IMR-90 (cell line): ENCODE data around the gene PKM. TPM values are rescaled to one million over a fixed set of nuclear protein-coding genes. Genes with fewer than 3 reads are reported as not detected.

Experiments used
- ATAC-seq: fragments of 200-7000 bp; cut with Tn5 transposase; 2 replicates; pipeline ENCODE4 v1.9.1; 2020; ENCODE audit warnings: low read depth, mild to moderate bottlenecking, moderate library complexity
- BruUV-seq: library from RNA; stranded (reverse); fragments of 400-500 nt; replicated peaks from 2 replicates; lab custom pipeline; 2021; lab: Mats Ljungman, UMichigan
- CTCF ChIA-PET: fragments of 300-600 bp; formaldehyde crosslinking; extraction: SDS; loops from one replicate; lab custom pipeline; 2021; ENCODE audit warnings: antibody characterized with exemption; lab: Yijun Ruan, JAX
- POLR2A ChIA-PET: fragments of 300-600 bp; sonication (Branson Sonifier 250); formaldehyde crosslinking; loops from one replicate; lab custom pipeline; 2022; ENCODE audit warnings: antibody characterized with exemption; ENCODE audit not compliant: unreplicated experiment; lab: Charles Lee
- DNase-seq: peaks from one replicate; pipeline ENCODE4 v3.0.0; 2013
- H2AFZ ChIP-seq: replicated peaks from 2 replicates; pipeline ENCODE3; 2013; ENCODE audit warnings: low read length, mild to moderate bottlenecking; ENCODE audit not compliant: poor library complexity
- H2AK5ac ChIP-seq: 2 replicates; pipeline ENCODE4 v1.6.1; 2013; ENCODE audit warnings: low read depth, low read length, inconsistent platforms
- H2AK9ac ChIP-seq: replicated peaks from 2 replicates; pipeline ENCODE3; 2013; ENCODE audit warnings: mild to moderate bottlenecking, low read depth, low read length, moderate library complexity; ENCODE audit not compliant: poor library complexity
- H2BK120ac ChIP-seq: 2 replicates; pipeline ENCODE4 v1.6.1; 2013; ENCODE audit warnings: low read depth, low read length, inconsistent platforms
- H2BK15ac ChIP-seq: 3 replicates; pipeline ENCODE4 v1.6.1; 2013; ENCODE audit warnings: low read depth, low read length, inconsistent platforms
- H2BK20ac ChIP-seq: 2 replicates; pipeline ENCODE4 v1.6.1; 2013; ENCODE audit warnings: low read depth, mild to moderate bottlenecking, inconsistent platforms, low read length, moderate library complexity
- H2BK5ac ChIP-seq: 2 replicates; pipeline ENCODE4 v1.6.1; 2013; ENCODE audit warnings: mild to moderate bottlenecking, low read depth, low read length, inconsistent platforms; ENCODE audit not compliant: poor library complexity, severe bottlenecking
- H3K14ac ChIP-seq: replicated peaks from 2 replicates; pipeline ENCODE4 v1.6.1; 2013; ENCODE audit warnings: low read depth, low read length, inconsistent platforms
- H3K18ac ChIP-seq: 2 replicates; pipeline ENCODE4 v1.6.1; 2013; ENCODE audit warnings: low read depth, low read length, control low read depth
- H3K23ac ChIP-seq: 2 replicates; pipeline ENCODE4 v1.6.1; 2013; ENCODE audit warnings: low read depth, low read length, inconsistent platforms
- H3K27ac ChIP-seq: 2 replicates; pipeline ENCODE4 v1.5.1; 2013; ENCODE audit warnings: mild to moderate bottlenecking, control low read depth, low read length; ENCODE audit not compliant: insufficient read depth
- H3K27me3 ChIP-seq: 2 replicates; pipeline ENCODE4 v1.6.1; 2013; ENCODE audit warnings: low read length; ENCODE audit not compliant: control insufficient read depth, insufficient read depth
- H3K36me3 ChIP-seq: 2 replicates; pipeline ENCODE4 v1.6.1; 2013; ENCODE audit warnings: low read length, mixed read lengths; ENCODE audit not compliant: control insufficient read depth, insufficient read depth
- H3K4ac ChIP-seq: 2 replicates; pipeline ENCODE4 v1.6.1; 2013; ENCODE audit warnings: low read depth, low read length, inconsistent platforms
- H3K4me1 ChIP-seq: 2 replicates; pipeline ENCODE4 v1.6.1; 2013; ENCODE audit warnings: low read length, mixed read lengths; ENCODE audit not compliant: control insufficient read depth, insufficient read depth
- H3K4me2 ChIP-seq: 2 replicates; pipeline ENCODE4 v1.6.1; 2013; ENCODE audit warnings: low read depth, mild to moderate bottlenecking, control low read depth, low read length, moderate library complexity
- H3K4me3 ChIP-seq: 2 replicates; pipeline ENCODE4 v1.5.1; 2013; ENCODE audit warnings: low read depth, mild to moderate bottlenecking, control low read depth, low read length, moderate library complexity; ENCODE audit not compliant: insufficient read depth
- H3K56ac ChIP-seq: 2 replicates; pipeline ENCODE4 v1.6.1; 2013; ENCODE audit warnings: low read length, inconsistent platforms; ENCODE audit not compliant: insufficient read depth; ENCODE audit errors: extremely low read depth
- H3K79me1 ChIP-seq, 2 experiments: 2 replicates each; pipeline ENCODE4 v1.6.1; 2013; ENCODE audit warnings: low read length in 2 of 2, inconsistent platforms in 1 of 2, low read depth in 1 of 2
- H3K9ac ChIP-seq: 2 replicates; pipeline ENCODE4 v1.6.1; 2013; ENCODE audit warnings: low read depth, low read length, control low read depth
- H3K9me1 ChIP-seq: 2 replicates; pipeline ENCODE4 v1.6.1; 2013; ENCODE audit warnings: low read length, inconsistent platforms; ENCODE audit not compliant: insufficient read depth
- H3K9me3 ChIP-seq: 2 replicates; pipeline ENCODE4 v1.6.1; 2013; ENCODE audit warnings: low read length; ENCODE audit not compliant: control insufficient read depth, insufficient read depth
- H4K20me1 ChIP-seq: 2 replicates; pipeline ENCODE4 v1.6.1; 2013; ENCODE audit warnings: low read length, inconsistent platforms; ENCODE audit not compliant: insufficient read depth
- H4K5ac ChIP-seq: 2 replicates; pipeline ENCODE4 v1.6.1; 2013; ENCODE audit warnings: mild to moderate bottlenecking, low read depth, low read length, control low read depth
- H4K8ac ChIP-seq, 2 experiments: 2 replicates each; pipeline ENCODE4 v1.6.1; 2013; ENCODE audit warnings: low read depth in 2 of 2, low read length in 2 of 2, control low read depth in 1 of 2, inconsistent platforms in 1 of 2
- H4K91ac ChIP-seq: 2 replicates; pipeline ENCODE4 v1.6.1; 2013; ENCODE audit warnings: low read depth, low read length, inconsistent platforms; ENCODE audit not compliant: insufficient read depth
- BHLHE40 ChIP-seq: fragments of 150-350 bp; IDR thresholded peaks from 2 replicates; pipeline ENCODE4 v1.6.1; 2016; ENCODE audit warnings: mild to moderate bottlenecking, low read depth, low read length
- CEBPB ChIP-seq: IDR thresholded peaks from 2 replicates; pipeline ENCODE4 v1.6.1; 2012; ENCODE audit warnings: low read depth, low read length, improper control_type of control experiment
- MAFK ChIP-seq: IDR thresholded peaks from 2 replicates; pipeline ENCODE4 v1.6.1; 2012; ENCODE audit warnings: low read depth, low read length, improper control_type of control experiment
- MAZ ChIP-seq: IDR thresholded peaks from 2 replicates; pipeline ENCODE4 v1.6.1; 2012; ENCODE audit warnings: low read depth, mild to moderate bottlenecking, low read length, improper control_type of control experiment, moderate library complexity, borderline replicate concordance
- MXI1 ChIP-seq: IDR thresholded peaks from 2 replicates; pipeline ENCODE4 v1.6.1; 2012; ENCODE audit warnings: low read depth, mild to moderate bottlenecking, low read length, moderate library complexity, borderline replicate concordance
- NFE2L2 ChIP-seq: fragments of 150-350 bp; IDR thresholded peaks from 2 replicates; pipeline ENCODE4 v1.6.1; 2016; ENCODE audit warnings: low read depth, mild to moderate bottlenecking, low read length
- POLR2A ChIP-seq: IDR thresholded peaks from 2 replicates; pipeline ENCODE4 v1.6.1; 2012; ENCODE audit warnings: mild to moderate bottlenecking, low read depth, low read length
- RCOR1 ChIP-seq: IDR thresholded peaks from 2 replicates; pipeline ENCODE4 v1.6.1; 2012; ENCODE audit warnings: mild to moderate bottlenecking, low read length, improper control_type of control experiment; ENCODE audit not compliant: insufficient replicate concordance
- RFX5 ChIP-seq: IDR thresholded peaks from 2 replicates; pipeline ENCODE4 v1.8.0; 2012; ENCODE audit warnings: low read depth, mild to moderate bottlenecking, low read length, moderate library complexity
- USF2 ChIP-seq: fragments of 150-350 bp; IDR thresholded peaks from 2 replicates; pipeline ENCODE4 v1.6.1; 2017; ENCODE audit warnings: mild to moderate bottlenecking, antibody characterized with exemption, low read length, low read depth
- WGBS, 2 experiments: methylation state at CpG; one replicate each; pipeline versions ENCODE4 v1.1.5 to v1.1.7; 2013; ENCODE audit warnings: missing lambda C conversion rate in 2 of 2; ENCODE audit not compliant: insufficient read length in 1 of 2; ENCODE audit errors: extremely low coverage in 2 of 2; 5-methylcytosine and 5-hydroxymethylcytosine counted together
- dilution Hi-C: fragments of 300-500 bp; cut with HindIII; formaldehyde crosslinking; loops from one replicate; pipeline ENCODE4 v1.14.3; 2018; ENCODE audit warnings: low sequenced_read_pairs; ENCODE audit not compliant: unreplicated experiment
- in situ Hi-C: fragments of 300-500 bp; cut with MboI; formaldehyde crosslinking; loops from 3 replicates; pipeline ENCODE4 v1.14.3; 2019; ENCODE audit warnings: low sequenced_read_pairs, inconsistent platforms, mixed read lengths
- intact Hi-C: fragments of 100-400 bp; cut with micrococcal nuclease; formaldehyde crosslinking; loops from 2 replicates; pipeline ENCODE4 v1.10.0; 2022
- polyA plus RNA-seq, 3 experiments: library from polyadenylated mRNA; depleted of rRNA; stranded (reverse); fragments of >200 nt; gene quantifications; 2 replicates each; pipeline ENCODE4 v1.2.3, GENCODE V29; 2012; ENCODE audit warnings: low replicate concordance in 1 of 3
- total RNA-seq: library from RNA; depleted of rRNA; stranded (reverse); fragments of >200 nt; gene quantifications from 2 replicates; pipeline ENCODE4 v1.2.3, GENCODE V29; 2012

The PKM gene
- total and polyA plus RNA-seq, 2 of the 4 experiments (the other 2 are of a cell fraction): 2,219 to 3,859 TPM

GRCh38 chr15:72203507-72203837 is 27.5 kb downstream of the PKM start:
- H3K9me1 ChIP-seq: peaks cover 9% of the 10 kb centered on the region; the same call in 1 of the 2 replicates
- DNase-seq (peak; percentile 90), ATAC-seq (peak; percentile 77)
- H3K36me3 ChIP-seq: peaks cover 93% of the 10 kb centered on the region
- peaks cover 45 to 84% of the 10 kb centered on the region in 2 experiments for H3K79me1 ChIP-seq
- no TSS peak for BruUV-seq
- H3K23ac ChIP-seq: no peak overlapping the region
- H2BK5ac ChIP-seq: peak overlapping the region; percentile 32
- TF ChIP-seq CEBPB: no peak
- TF ChIP-seq USF2: peak; percentile 37; the same call in 1 of the 2 replicates
- peak; percentile 44 for TF ChIP-seq RCOR1
- TF ChIP-seq MAZ: peak; percentile 24; the same call in 1 of the 2 replicates
- no peak for TF ChIP-seq NFE2L2
- TF ChIP-seq BHLHE40: peak; percentile 85
- no peak for TF ChIP-seq RFX5
- peak; percentile 96 for TF ChIP-seq MXI1
- TF ChIP-seq POLR2A: no peak
- no peak for TF ChIP-seq MAFK
- no peak overlapping the region for H2BK120ac ChIP-seq
- H3K9me3 ChIP-seq: no peaks in the 10 kb centered on the region
- in situ Hi-C loops (no loop called here), dilution Hi-C loops (no loop called here), intact Hi-C loops (no loop called here)
- no peak overlapping the region for H2BK20ac ChIP-seq
- peaks cover 98% of the 10 kb centered on the region for H4K20me1 ChIP-seq
- no peak overlapping the region for H2BK15ac ChIP-seq
- 0 out of 2 replicates have a peak overlapping the region, but pooled peaks have one; percentile 3 for H2AK5ac ChIP-seq
- H3K4ac ChIP-seq: 0 out of 2 replicates have a peak overlapping the region, but pooled peaks have one; percentile 4
- H3K14ac ChIP-seq: no peak overlapping the region
- no peak overlapping the region for H3K56ac ChIP-seq
- no peak overlapping the region for H4K5ac ChIP-seq
- H4K91ac ChIP-seq: no peak overlapping the region
- ChIA-PET CTCF (no interaction called here), POLR2A (no interaction called here)
- no peak overlapping the region for H3K4me3 ChIP-seq
- no peaks in the 10 kb centered on the region for H3K27me3 ChIP-seq
- H4K8ac ChIP-seq: no peak overlapping the region; a peak in 1 of 4 replicates
- H3K9ac ChIP-seq: no peak overlapping the region
- H2AFZ ChIP-seq: peak overlapping the region; percentile 51
- no peak overlapping the region for H3K4me2 ChIP-seq
- no peak overlapping the region for H3K18ac ChIP-seq
- peaks cover 2% of the 10 kb centered on the region; the same call in 1 of the 2 replicates for H3K4me1 ChIP-seq
- H2AK9ac ChIP-seq: peak overlapping the region; percentile 22
- 45% methylated on average over 3 of the region's 5 CpGs; no CpG with 5 or more reads in 1 of the 2 experiments for WGBS, 2 experiments
- no peak overlapping the region for H3K27ac ChIP-seq
